ENCODE data around the gene RFX3.

Gene RFX3

GRCh38 chr9:3189113-3189861 lies 336.5 kb downstream of the RFX3 start:
- no peak for TF ChIP-seq MAX (IDR thresholded peaks at IDR 0.05)
- no peak for TF ChIP-seq RAD21 (IDR thresholded peaks at IDR 0.05; ENCODE audit: low read depth)
- TF ChIP-seq ZBTB7A (IDR thresholded peaks at IDR 0.05; ENCODE audit: low read depth), result no peak
- TF ChIP-seq NFIC (IDR thresholded peaks at IDR 0.05), result no peak
- TF ChIP-seq FOXM1 (IDR thresholded peaks at IDR 0.05; ENCODE audit: borderline replicate concordance, low read depth), result no peak
- TF ChIP-seq REST (IDR thresholded peaks at IDR 0.05; ENCODE audit: low read depth), result no peak
- TF ChIP-seq TEAD4 (IDR thresholded peaks at IDR 0.05), result no peak
- no peak for TF ChIP-seq CREB1 (IDR thresholded peaks at IDR 0.05; ENCODE audit: low read depth)
- no peak for TF ChIP-seq USF1 (IDR thresholded peaks at IDR 0.05)
- no peak for TF ChIP-seq TAF1 (IDR thresholded peaks at IDR 0.05; ENCODE audit: low read depth)
- TF ChIP-seq EP300 (IDR thresholded peaks at IDR 0.05; ENCODE audit: borderline replicate concordance), result no peak
- TF ChIP-seq CEBPB (IDR thresholded peaks at IDR 0.05), result no peak
- TF ChIP-seq EGR1 (IDR thresholded peaks at IDR 0.05), result no peak
- TF ChIP-seq TCF12 (IDR thresholded peaks at IDR 0.05; ENCODE audit: low read depth), result no peak
- no peak for TF ChIP-seq YY1 (IDR thresholded peaks at IDR 0.05; ENCODE audit: low read depth)

- TF ChIP-seq NFIC (IDR thresholded peaks at IDR 0.05), result no peak
- TF ChIP-seq REST (IDR thresholded peaks at IDR 0.05; ENCODE audit: low read depth), result peak; percentile 63
- no peak for TF ChIP-seq FOXM1 (IDR thresholded peaks at IDR 0.05; ENCODE audit: borderline replicate concordance, low read depth)
- TF ChIP-seq USF1 (IDR thresholded peaks at IDR 0.05), result peak; percentile 66
- TF ChIP-seq EP300 (IDR thresholded peaks at IDR 0.05; ENCODE audit: borderline replicate concordance), result no peak
Observed at GRCh38 chr9:3186751-3187150, 339.1 kb downstream of the RFX3 start.

GRCh38 chr9:3181049-3181953 lies 344.5 kb downstream of the RFX3 start:
- TF ChIP-seq CEBPB (IDR thresholded peaks at IDR 0.05), result no peak
- peak; percentile 45 for TF ChIP-seq MAX (IDR thresholded peaks at IDR 0.05)
- TF ChIP-seq RAD21 (IDR thresholded peaks at IDR 0.05; ENCODE audit: low read depth), result peak; percentile 77
- TF ChIP-seq FOXM1 (IDR thresholded peaks at IDR 0.05; ENCODE audit: borderline replicate concordance, low read depth), result no peak
- no peak for TF ChIP-seq REST (IDR thresholded peaks at IDR 0.05; ENCODE audit: low read depth)

GRCh38 chr9:3180696-3181048 lies 345.1 kb downstream of the RFX3 start:
- TF ChIP-seq NFIC (IDR thresholded peaks at IDR 0.05) (no peak), ZBTB7A (IDR thresholded peaks at IDR 0.05; ENCODE audit: low read depth) (no peak), EGR1 (IDR thresholded peaks at IDR 0.05) (no peak), TEAD4 (IDR thresholded peaks at IDR 0.05) (no peak), TCF12 (IDR thresholded peaks at IDR 0.05; ENCODE audit: low read depth) (no peak), FOXM1 (IDR thresholded peaks at IDR 0.05; ENCODE audit: borderline replicate concordance, low read depth) (no peak), CREB1 (IDR thresholded peaks at IDR 0.05; ENCODE audit: low read depth) (no peak), REST (IDR thresholded peaks at IDR 0.05; ENCODE audit: low read depth) (no peak), EP300 (IDR thresholded peaks at IDR 0.05; ENCODE audit: borderline replicate concordance) (no peak), MAX (IDR thresholded peaks at IDR 0.05) (no peak)

Data from Ishikawa (cell line).